HCT116 (cell line): ENCODE results near the gene ACOXL. TPM values are rescaled to one million over a fixed set of nuclear protein-coding genes. Genes with fewer than 3 reads are reported as not detected.

Experiments
- ATAC-seq: fragments of 200-7000 bp; cut with Tn5 transposase; 2 replicates; pipeline ENCODE4 v1.9.1; 2020; ENCODE audit warnings: mild to moderate bottlenecking, moderate library complexity
- BruUV-seq: library from RNA; stranded (reverse); fragments of 400-500 nt; replicated peaks from 2 replicates; lab custom pipeline; 2021; lab: Mats Ljungman, UMichigan
- CTCF ChIA-PET: fragments of 300-600 bp; sonication (Branson Sonifier 250); formaldehyde crosslinking; loops from one replicate; lab custom pipeline; 2021; ENCODE audit warnings: antibody characterized with exemption; lab: Charles Lee
- POLR2A ChIA-PET: fragments of 300-600, 350-600 bp; sonication (Branson Sonifier 250); formaldehyde crosslinking; loops from one replicate; lab custom pipeline; 2021; ENCODE audit warnings: antibody characterized with exemption; lab: Charles Lee
- RAD21 ChIA-PET, 2 experiments: fragments of 300-600 bp; sonication (Branson Sonifier 250); formaldehyde crosslinking; loops; one replicate each; lab custom pipeline; 2023; ENCODE audit warnings: low total read pairs in 2 of 2; ENCODE audit not compliant: uncharacterized antibody in 2 of 2, unreplicated experiment in 2 of 2, low non-redundant PET in 1 of 2; lab: Charles Lee
- DNase-seq: peaks from one replicate; pipeline ENCODE4 v3.0.0-alpha.2; 2010; ENCODE audit warnings: low read depth, low spot score
- H2AFZ ChIP-seq: fragments of 200-600 bp; shearing (Covaris generic), sonication (generic); 2 replicates; pipeline ENCODE4 v1.6.1; 2017; ENCODE audit warnings: low read depth, mixed run types, mixed read lengths, antibody characterized with exemption, low read length; ENCODE audit not compliant: poor library complexity, severe bottlenecking
- H3K27ac ChIP-seq: 2 replicates; pipeline ENCODE4 v1.5.1; 2012; ENCODE audit warnings: low read depth, low read length
- H3K27me3 ChIP-seq: fragments of 200-600 bp; sonication (generic); 2 replicates; pipeline ENCODE4 v1.6.1; 2016; ENCODE audit warnings: mixed run types, low read length, mixed read lengths; ENCODE audit not compliant: insufficient read depth
- H3K36me3 ChIP-seq, 2 experiments: fragments of 200-500 bp in 1 of 2; fragments of 200-600 bp in 1 of 2; sonication (Bioruptor generic) in 1 of 2; sonication (generic) in 1 of 2; 2 replicates each; pipeline versions ENCODE4 v1.5.1 to v1.6.1; 2014 to 2016; ENCODE audit warnings: low read length in 2 of 2, inconsistent platforms in 1 of 2, mixed read lengths in 1 of 2, mixed run types in 1 of 2; ENCODE audit not compliant: insufficient read depth in 2 of 2, control insufficient read depth in 1 of 2
- H3K4me1 ChIP-seq, 2 experiments: fragments of 200-600 bp in 1 of 2; sonication (generic) in 1 of 2; 2 replicates each; pipeline versions ENCODE4 v1.5.1 to v1.6.1; 2012 to 2017; ENCODE audit warnings: low read length in 2 of 2, inconsistent platforms in 1 of 2, mild to moderate bottlenecking in 1 of 2, mixed read lengths in 1 of 2, mixed run types in 1 of 2, moderate library complexity in 1 of 2; ENCODE audit not compliant: insufficient read depth in 2 of 2, control insufficient read depth in 1 of 2
- H3K4me2 ChIP-seq: fragments of 200-600 bp; sonication (generic); 2 replicates; pipeline ENCODE4 v1.6.1; 2017; ENCODE audit warnings: mixed run types, low read length, mixed read lengths
- H3K4me3 ChIP-seq, 2 experiments: fragments of 200-600 bp in 1 of 2; sonication (generic) in 1 of 2; replicated peaks in 1 of 2; 2 replicates each; pipeline ENCODE4 v1.5.1; 2011 to 2016; ENCODE audit warnings: low read length in 2 of 2, control low read depth in 1 of 2, low read depth in 1 of 2, mild to moderate bottlenecking in 1 of 2, mixed read lengths in 1 of 2, mixed run types in 1 of 2
- H3K79me2 ChIP-seq: fragments of 200-600 bp; sonication (generic); 2 replicates; pipeline ENCODE4 v1.6.1; 2017; ENCODE audit warnings: mild to moderate bottlenecking, mixed run types, low read length, moderate library complexity, mixed read lengths; ENCODE audit not compliant: insufficient read depth
- H3K9ac ChIP-seq: fragments of 200-600 bp; sonication (generic); 2 replicates; pipeline ENCODE4 v1.6.1; 2016; ENCODE audit warnings: low read length, mixed read lengths
- H3K9me2 ChIP-seq: fragments of 200-600 bp; sonication (generic), shearing (Covaris generic); 2 replicates; pipeline ENCODE4 v1.6.1; 2017; ENCODE audit warnings: mixed run types, mild to moderate bottlenecking, moderate library complexity; ENCODE audit not compliant: insufficient read depth
- H3K9me3 ChIP-seq, 2 experiments: fragments of 200-500 bp in 1 of 2; fragments of 200-600 bp in 1 of 2; sonication (Bioruptor generic) in 1 of 2; sonication (generic) in 1 of 2; 2 replicates each; pipeline ENCODE4 v1.6.1; 2014 to 2017; ENCODE audit warnings: low read length in 2 of 2, mixed read lengths in 2 of 2, inconsistent platforms in 1 of 2, low read depth in 1 of 2, mild to moderate bottlenecking in 1 of 2, mixed run types in 1 of 2, moderate library complexity in 1 of 2; ENCODE audit not compliant: control insufficient read depth in 1 of 2, insufficient read depth in 1 of 2
- H4K20me1 ChIP-seq: fragments of 200-600 bp; sonication (generic), shearing (Covaris generic); 2 replicates; pipeline ENCODE4 v1.6.1; 2017; ENCODE audit warnings: mixed run types, mild to moderate bottlenecking, moderate library complexity; ENCODE audit not compliant: insufficient read depth
- CBX3 ChIP-seq: IDR thresholded peaks from 2 replicates; pipeline ENCODE4 v1.6.1; 2012; ENCODE audit warnings: low read depth
- CEBPB ChIP-seq: IDR thresholded peaks from 2 replicates; pipeline ENCODE4 v1.6.1; 2012; ENCODE audit warnings: low read depth
- ELF1 ChIP-seq: IDR thresholded peaks from 2 replicates; pipeline ENCODE4 v1.6.1; 2012; ENCODE audit warnings: low read depth, borderline replicate concordance
- EZH2 ChIP-seq: fragments of 200-600 bp; sonication (generic); IDR thresholded peaks from 2 replicates; pipeline ENCODE4 v1.6.1; 2017; ENCODE audit warnings: antibody characterized with exemption, mixed run types
- EZH2phosphoT487 ChIP-seq: fragments of 200-600 bp; IDR thresholded peaks from 2 replicates; pipeline ENCODE4 v1.6.1; 2018; ENCODE audit warnings: antibody characterized with exemption, borderline replicate concordance
- JUND ChIP-seq: IDR thresholded peaks from 2 replicates; pipeline ENCODE4 v1.6.1; 2012
- POLR2A ChIP-seq: IDR thresholded peaks from 2 replicates; pipeline ENCODE4 v1.7.0; 2011; ENCODE audit warnings: borderline replicate concordance; ENCODE audit not compliant: insufficient read depth, insufficient read length; ENCODE audit errors: extremely low read depth
- POLR2AphosphoS5 ChIP-seq: IDR thresholded peaks from 2 replicates; pipeline ENCODE4 v1.6.1; 2011; ENCODE audit warnings: mild to moderate bottlenecking, low read depth, low read length, moderate library complexity
- RAD21 ChIP-seq: IDR thresholded peaks from 2 replicates; pipeline ENCODE4 v1.6.1; 2012; ENCODE audit warnings: low read depth, mild to moderate bottlenecking
- SIN3A ChIP-seq: IDR thresholded peaks from 2 replicates; pipeline ENCODE4 v1.6.1; 2012; ENCODE audit warnings: low read depth
- SP1 ChIP-seq: IDR thresholded peaks from 2 replicates; pipeline ENCODE4 v1.6.1; 2012; ENCODE audit warnings: low read depth
- SRF ChIP-seq: IDR thresholded peaks from 2 replicates; pipeline ENCODE4 v1.6.1; 2012; ENCODE audit warnings: low read depth
- TCF7L2 ChIP-seq: IDR thresholded peaks from 2 replicates; pipeline ENCODE4 v1.7.0; 2011; ENCODE audit warnings: borderline replicate concordance, inconsistent platforms; ENCODE audit not compliant: insufficient read depth, insufficient read length; ENCODE audit errors: extremely low read depth
- ZFX ChIP-seq: fragments of 450-650 bp; IDR thresholded peaks from 2 replicates; pipeline ENCODE4 v1.6.1; 2017
- ZNF274 ChIP-seq: fragments of 200-500 bp; sonication (Bioruptor generic); IDR thresholded peaks from 2 replicates; pipeline ENCODE4 v1.6.1; 2014; ENCODE audit warnings: mild to moderate bottlenecking, low read depth, low read length, inconsistent platforms
- intact Hi-C: fragments of 100-400 bp; cut with micrococcal nuclease; formaldehyde crosslinking; loops from 2 replicates; pipeline ENCODE4 v1.10.0; 2022
- total RNA-seq: library from RNA; stranded (reverse); gene quantifications from one replicate; pipeline ENCODE4 v1.2.1, GENCODE V29; 2021; ENCODE audit not compliant: unreplicated experiment
- TF ChIP-seq, protein P1 (sequence below): IDR thresholded peaks from 2 replicates; pipeline ENCODE4 v1.6.1; 2012
- TF ChIP-seq, protein P2 (sequence below): IDR thresholded peaks from 2 replicates; pipeline ENCODE4 v1.6.1; 2011; ENCODE audit warnings: mild to moderate bottlenecking, low read length, moderate library complexity; ENCODE audit not compliant: insufficient replicate concordance; ENCODE audit errors: extremely low read depth
- TF ChIP-seq, protein P3 (sequence below): IDR thresholded peaks from 2 replicates; pipeline ENCODE4 v1.6.1; 2012; ENCODE audit warnings: low read depth
- TF ChIP-seq, protein P4 (sequence below): IDR thresholded peaks from 2 replicates; pipeline ENCODE4 v1.6.1; 2012

Gene ACOXL
- total RNA-seq, 1 experiment from 2014 or later = 5.5 TPM

DNA sequence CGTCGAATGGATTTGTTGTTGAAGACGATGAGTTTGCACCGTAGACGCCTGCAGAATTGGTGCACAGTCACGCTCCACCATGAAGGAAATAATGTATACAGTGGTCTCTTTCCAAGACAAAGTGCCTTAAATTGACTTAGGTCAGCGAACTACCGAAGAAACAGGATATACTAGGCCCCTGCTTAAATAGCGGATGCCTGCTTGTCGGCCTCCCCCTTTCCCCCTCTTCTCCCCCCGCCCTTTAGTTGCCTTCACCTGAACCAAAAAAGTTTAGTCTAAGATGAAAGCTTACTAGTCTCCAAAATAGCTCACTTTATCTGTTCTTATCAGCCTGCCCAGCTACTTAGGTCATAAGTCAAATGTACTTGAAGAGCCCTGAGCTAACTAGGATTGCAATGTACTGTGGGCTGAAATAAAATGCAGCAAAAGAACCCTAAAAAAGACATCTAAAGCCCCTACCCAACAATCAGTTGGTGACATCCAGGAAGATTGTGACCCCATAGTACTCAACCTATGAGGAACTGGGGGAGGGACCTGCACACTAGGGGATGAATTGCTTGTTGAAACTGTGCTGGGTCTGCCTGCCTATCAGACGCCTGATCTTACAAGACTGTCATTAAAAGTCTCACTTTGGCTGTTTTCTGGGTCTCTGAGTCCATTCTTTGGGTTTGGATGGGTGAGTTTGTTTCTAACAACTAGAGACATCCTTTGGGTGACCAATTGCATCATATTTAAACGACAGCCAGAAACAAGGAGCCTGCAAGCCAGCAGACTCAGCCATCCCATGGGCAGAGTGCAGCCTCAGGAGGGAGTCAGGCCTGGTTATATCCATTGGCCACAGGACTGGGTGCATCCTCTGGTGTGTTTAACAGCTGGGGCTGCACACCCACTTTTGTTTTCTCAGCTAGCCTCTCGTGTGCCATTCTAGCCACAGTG is 14.5 kb downstream of the ACOXL start:
- no peak for DNase-seq
- H3K9me2 ChIP-seq = no peaks in the 10 kb centered on the region
- no peaks in the 10 kb centered on the region for H3K79me2 ChIP-seq
- H3K9ac ChIP-seq = no peak overlapping the region
- H2AFZ ChIP-seq = no peak overlapping the region
- no peak overlapping the region for H3K27ac ChIP-seq
- BruUV-seq = no TSS peak
- intact Hi-C loops = no loop called here
- H3K9me3 ChIP-seq = no peaks in the 10 kb centered on the region
- no peak for ATAC-seq
- RAD21 ChIA-PET = no interaction called here
- no peaks in the 10 kb centered on the region for H4K20me1 ChIP-seq
- H3K4me3 ChIP-seq = no peak overlapping the region
- H3K36me3 ChIP-seq = no peaks in the 10 kb centered on the region
- H3K27me3 ChIP-seq = no peaks in the 10 kb centered on the region
- H3K4me1 ChIP-seq = peaks cover 0 to 2% of the 10 kb centered on the region in 2 experiments; a peak in 1 of 4 replicates
- POLR2A ChIA-PET = no interaction called here
- TF ChIP-seq SRF = no peak
- TF ChIP-seq, protein P1, sequence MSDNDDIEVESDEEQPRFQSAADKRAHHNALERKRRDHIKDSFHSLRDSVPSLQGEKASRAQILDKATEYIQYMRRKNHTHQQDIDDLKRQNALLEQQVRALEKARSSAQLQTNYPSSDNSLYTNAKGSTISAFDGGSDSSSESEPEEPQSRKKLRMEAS = no peak
- no peak for TF ChIP-seq CBX3
- TF ChIP-seq CEBPB = no peak
- TF ChIP-seq, protein P2, sequence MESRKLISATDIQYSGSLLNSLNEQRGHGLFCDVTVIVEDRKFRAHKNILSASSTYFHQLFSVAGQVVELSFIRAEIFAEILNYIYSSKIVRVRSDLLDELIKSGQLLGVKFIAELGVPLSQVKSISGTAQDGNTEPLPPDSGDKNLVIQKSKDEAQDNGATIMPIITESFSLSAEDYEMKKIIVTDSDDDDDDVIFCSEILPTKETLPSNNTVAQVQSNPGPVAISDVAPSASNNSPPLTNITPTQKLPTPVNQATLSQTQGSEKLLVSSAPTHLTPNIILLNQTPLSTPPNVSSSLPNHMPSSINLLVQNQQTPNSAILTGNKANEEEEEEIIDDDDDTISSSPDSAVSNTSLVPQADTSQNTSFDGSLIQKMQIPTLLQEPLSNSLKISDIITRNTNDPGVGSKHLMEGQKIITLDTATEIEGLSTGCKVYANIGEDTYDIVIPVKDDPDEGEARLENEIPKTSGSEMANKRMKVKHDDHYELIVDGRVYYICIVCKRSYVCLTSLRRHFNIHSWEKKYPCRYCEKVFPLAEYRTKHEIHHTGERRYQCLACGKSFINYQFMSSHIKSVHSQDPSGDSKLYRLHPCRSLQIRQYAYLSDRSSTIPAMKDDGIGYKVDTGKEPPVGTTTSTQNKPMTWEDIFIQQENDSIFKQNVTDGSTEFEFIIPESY = no peak
- TF ChIP-seq, protein P3, sequence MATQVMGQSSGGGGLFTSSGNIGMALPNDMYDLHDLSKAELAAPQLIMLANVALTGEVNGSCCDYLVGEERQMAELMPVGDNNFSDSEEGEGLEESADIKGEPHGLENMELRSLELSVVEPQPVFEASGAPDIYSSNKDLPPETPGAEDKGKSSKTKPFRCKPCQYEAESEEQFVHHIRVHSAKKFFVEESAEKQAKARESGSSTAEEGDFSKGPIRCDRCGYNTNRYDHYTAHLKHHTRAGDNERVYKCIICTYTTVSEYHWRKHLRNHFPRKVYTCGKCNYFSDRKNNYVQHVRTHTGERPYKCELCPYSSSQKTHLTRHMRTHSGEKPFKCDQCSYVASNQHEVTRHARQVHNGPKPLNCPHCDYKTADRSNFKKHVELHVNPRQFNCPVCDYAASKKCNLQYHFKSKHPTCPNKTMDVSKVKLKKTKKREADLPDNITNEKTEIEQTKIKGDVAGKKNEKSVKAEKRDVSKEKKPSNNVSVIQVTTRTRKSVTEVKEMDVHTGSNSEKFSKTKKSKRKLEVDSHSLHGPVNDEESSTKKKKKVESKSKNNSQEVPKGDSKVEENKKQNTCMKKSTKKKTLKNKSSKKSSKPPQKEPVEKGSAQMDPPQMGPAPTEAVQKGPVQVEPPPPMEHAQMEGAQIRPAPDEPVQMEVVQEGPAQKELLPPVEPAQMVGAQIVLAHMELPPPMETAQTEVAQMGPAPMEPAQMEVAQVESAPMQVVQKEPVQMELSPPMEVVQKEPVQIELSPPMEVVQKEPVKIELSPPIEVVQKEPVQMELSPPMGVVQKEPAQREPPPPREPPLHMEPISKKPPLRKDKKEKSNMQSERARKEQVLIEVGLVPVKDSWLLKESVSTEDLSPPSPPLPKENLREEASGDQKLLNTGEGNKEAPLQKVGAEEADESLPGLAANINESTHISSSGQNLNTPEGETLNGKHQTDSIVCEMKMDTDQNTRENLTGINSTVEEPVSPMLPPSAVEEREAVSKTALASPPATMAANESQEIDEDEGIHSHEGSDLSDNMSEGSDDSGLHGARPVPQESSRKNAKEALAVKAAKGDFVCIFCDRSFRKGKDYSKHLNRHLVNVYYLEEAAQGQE = no peak
- TF ChIP-seq ELF1 = no peak
- TF ChIP-seq JUND = no peak
- no peak for TF ChIP-seq POLR2A
- no peak for TF ChIP-seq ZFX
- no peak for TF ChIP-seq POLR2AphosphoS5
- TF ChIP-seq, protein P4, sequence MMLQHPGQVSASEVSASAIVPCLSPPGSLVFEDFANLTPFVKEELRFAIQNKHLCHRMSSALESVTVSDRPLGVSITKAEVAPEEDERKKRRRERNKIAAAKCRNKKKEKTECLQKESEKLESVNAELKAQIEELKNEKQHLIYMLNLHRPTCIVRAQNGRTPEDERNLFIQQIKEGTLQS = no peak
- TF ChIP-seq SIN3A = no peak
- TF ChIP-seq EZH2phosphoT487 = no peak
- TF ChIP-seq RAD21 = no peak
- TF ChIP-seq ZNF274 = no peak
- TF ChIP-seq SP1 = no peak
- no peak for TF ChIP-seq TCF7L2
- TF ChIP-seq EZH2 = no peak
- CTCF ChIA-PET = no interaction called here
- no peak overlapping the region for H3K4me2 ChIP-seq
